ENCODE measurements around the gene RABGAP1L. TPM values are rescaled to one million over a fixed set of nuclear protein-coding genes. Genes with fewer than 3 reads are reported as not detected.
"Not testable (repeated sequence)": the region's sequence is repeated elsewhere in the genome, so short reads cannot be mapped to it uniquely, and the experiment has no call there.

RABGAP1L gene
- polyA plus RNA-seq, 3 donors, result 35.2 to 75.3 (median 63.3) TPM

DNA sequence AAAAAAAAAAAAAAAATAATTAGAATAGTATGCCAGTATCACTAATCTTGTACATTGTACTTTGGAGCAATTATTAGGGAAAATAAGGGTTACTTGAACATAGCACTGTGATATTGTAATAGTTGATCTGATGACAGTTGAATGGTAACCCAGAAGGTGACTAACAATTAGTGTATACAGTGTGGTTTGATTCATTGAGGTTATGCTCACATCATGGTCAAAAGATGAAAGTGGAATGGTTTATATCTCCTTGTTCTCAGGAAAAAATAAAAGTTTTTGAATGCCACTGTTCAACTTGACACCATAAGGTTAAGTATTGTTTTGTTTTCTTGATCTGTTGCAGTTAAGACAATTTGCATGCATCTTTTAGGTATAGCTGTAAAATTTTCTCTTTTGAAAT, 375.5 kb downstream of the RABGAP1L start:
- Histone ChIP-seq H3K9ac (ENCODE audit: insufficient read depth, low read length, poor library complexity, severe bottlenecking) (no peak overlapping the region), H3K27ac (ENCODE audit: low read depth in 1 of 2, low read length in 2 of 2) (no peak overlapping the region), H3K36me3 (replicated peaks in 1 of 2; ENCODE audit: control insufficient read depth in 1 of 2, insufficient read depth in 2 of 2, low read length in 2 of 2) (no peaks in the 10 kb centered on the region), H3K4me3 (replicated peaks in 1 of 3; ENCODE audit: low read depth in 2 of 3, low read length in 3 of 3) (no peak overlapping the region), H3K4me1 (ENCODE audit: control insufficient read depth in 1 of 2, insufficient read depth in 2 of 2, low read length in 2 of 2) (no peaks in the 10 kb centered on the region), H2AFZ (ENCODE audit: insufficient read depth, low read depth, low read length, poor library complexity, severe bottlenecking) (no peak overlapping the region), H3K27me3 (ENCODE audit: control insufficient read depth in 2 of 2, insufficient read depth in 2 of 2, low read length in 2 of 2) (no peaks in the 10 kb centered on the region), H3K9me3 (replicated peaks in 1 of 2; ENCODE audit: control insufficient read depth in 1 of 2, insufficient read depth in 1 of 2, low read length in 2 of 2) (peaks cover 24 to 27% of the 10 kb centered on the region in 2 donors), H4K20me1 (ENCODE audit: insufficient read depth, low read length) (no peaks in the 10 kb centered on the region), H3K4me2 (replicated peaks; ENCODE audit: extremely low read depth, low read length, poor library complexity, severe bottlenecking) (no peak overlapping the region), H3K79me2 (ENCODE audit: insufficient read depth, low read length) (no peaks in the 10 kb centered on the region)
- H3K36me3 Mint-ChIP-seq, result peaks cover 0 to 4% of the 10 kb centered on the region in 2 donors
- TF ChIP-seq, protein P1, sequence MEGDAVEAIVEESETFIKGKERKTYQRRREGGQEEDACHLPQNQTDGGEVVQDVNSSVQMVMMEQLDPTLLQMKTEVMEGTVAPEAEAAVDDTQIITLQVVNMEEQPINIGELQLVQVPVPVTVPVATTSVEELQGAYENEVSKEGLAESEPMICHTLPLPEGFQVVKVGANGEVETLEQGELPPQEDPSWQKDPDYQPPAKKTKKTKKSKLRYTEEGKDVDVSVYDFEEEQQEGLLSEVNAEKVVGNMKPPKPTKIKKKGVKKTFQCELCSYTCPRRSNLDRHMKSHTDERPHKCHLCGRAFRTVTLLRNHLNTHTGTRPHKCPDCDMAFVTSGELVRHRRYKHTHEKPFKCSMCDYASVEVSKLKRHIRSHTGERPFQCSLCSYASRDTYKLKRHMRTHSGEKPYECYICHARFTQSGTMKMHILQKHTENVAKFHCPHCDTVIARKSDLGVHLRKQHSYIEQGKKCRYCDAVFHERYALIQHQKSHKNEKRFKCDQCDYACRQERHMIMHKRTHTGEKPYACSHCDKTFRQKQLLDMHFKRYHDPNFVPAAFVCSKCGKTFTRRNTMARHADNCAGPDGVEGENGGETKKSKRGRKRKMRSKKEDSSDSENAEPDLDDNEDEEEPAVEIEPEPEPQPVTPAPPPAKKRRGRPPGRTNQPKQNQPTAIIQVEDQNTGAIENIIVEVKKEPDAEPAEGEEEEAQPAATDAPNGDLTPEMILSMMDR (IDR thresholded peaks at IDR 0.05), result no peak
- no peak overlapping the region for H3K4me3 Mint-ChIP-seq
- no peaks in the 10 kb centered on the region for H3K4me1 Mint-ChIP-seq
- H3K9me3 Mint-ChIP-seq, result peaks cover 12 to 25% (median 23%) of the 10 kb centered on the region in 7 donors
- H3K27ac Mint-ChIP-seq, result no peak overlapping the region
- intact Hi-C loops (cut with micrococcal nuclease), result no loop called here
- H3K27me3 Mint-ChIP-seq (ENCODE audit: low read depth in 3 of 3), result no peaks in the 10 kb centered on the region
- no peak for DNase-seq

DNA sequence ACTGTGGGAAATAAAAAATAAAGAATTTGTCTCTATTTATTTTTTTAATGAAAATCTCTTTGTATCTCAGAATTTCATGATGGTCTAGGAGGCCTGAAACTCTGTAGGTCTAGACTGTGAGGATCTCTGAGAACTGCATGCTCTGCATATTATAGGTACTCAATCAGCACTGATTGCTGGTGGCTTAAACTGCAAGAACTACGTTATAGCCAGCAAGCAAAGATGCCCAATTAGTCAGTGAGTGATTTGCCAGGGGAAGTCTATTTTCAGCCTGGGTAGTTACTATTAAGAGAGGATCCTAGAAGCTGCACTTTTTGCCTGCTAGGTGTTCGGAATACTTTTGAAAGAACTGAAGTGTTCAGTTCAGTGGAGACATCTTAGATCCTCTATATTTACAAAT, 375.9 kb downstream of the RABGAP1L start:
- intact Hi-C loops (cut with micrococcal nuclease), result no loop called here

DNA sequence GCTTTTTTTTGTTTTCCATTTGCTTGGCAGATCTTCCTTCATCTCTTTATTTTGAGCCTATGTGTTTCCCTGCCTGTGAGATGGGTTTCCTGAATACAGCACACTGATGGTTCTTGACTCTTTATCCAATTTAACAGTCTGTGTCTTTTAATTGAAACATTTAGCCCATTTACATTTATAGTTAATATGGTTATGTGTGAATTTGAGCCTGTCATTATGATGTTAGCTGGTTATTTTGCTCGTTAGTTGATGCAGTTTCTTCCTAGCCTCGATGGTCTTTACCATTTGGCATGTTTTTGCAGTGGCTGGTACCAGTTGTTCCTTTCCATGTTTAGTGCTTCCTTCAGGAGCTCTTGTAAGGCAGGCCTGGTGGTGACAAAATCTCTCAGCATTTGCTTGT, 384.1 kb downstream of the RABGAP1L start:
- WGBS (ENCODE audit: insufficient coverage), result no CpG with 5 or more reads among the region's 2 CpGs
- H3K79me2 ChIP-seq (ENCODE audit: insufficient read depth, low read length); H3K4me3 ChIP-seq (replicated peaks in 1 of 3; ENCODE audit: low read depth in 2 of 3, low read length in 3 of 3); H3K36me3 ChIP-seq (replicated peaks in 1 of 2; ENCODE audit: control insufficient read depth in 1 of 2, insufficient read depth in 2 of 2, low read length in 2 of 2); H3K27me3 Mint-ChIP-seq (ENCODE audit: low read depth in 3 of 3); H4K20me1 ChIP-seq (ENCODE audit: insufficient read depth, low read length); H3K4me1 Mint-ChIP-seq; H3K4me3 Mint-ChIP-seq; H3K4me2 ChIP-seq (replicated peaks; ENCODE audit: extremely low read depth, low read length, poor library complexity, severe bottlenecking); H3K9ac ChIP-seq (ENCODE audit: insufficient read depth, low read length, poor library complexity, severe bottlenecking); intact Hi-C loops (cut with micrococcal nuclease); H3K27me3 ChIP-seq (ENCODE audit: control insufficient read depth in 2 of 2, insufficient read depth in 2 of 2, low read length in 2 of 2); DNase-seq; H3K36me3 Mint-ChIP-seq; H3K4me1 ChIP-seq (ENCODE audit: control insufficient read depth in 1 of 2, insufficient read depth in 2 of 2, low read length in 2 of 2); H3K27ac Mint-ChIP-seq; H3K27ac ChIP-seq (ENCODE audit: low read depth in 1 of 2, low read length in 2 of 2); H2AFZ ChIP-seq (ENCODE audit: insufficient read depth, low read depth, low read length, poor library complexity, severe bottlenecking): not testable (repeated sequence)
- peaks cover 10 to 11% of the 10 kb centered on the region in 2 donors for H3K9me3 ChIP-seq (replicated peaks in 1 of 2; ENCODE audit: control insufficient read depth in 1 of 2, insufficient read depth in 1 of 2, low read length in 2 of 2)
- H3K9me3 Mint-ChIP-seq, result peaks cover 27 to 46% (median 34%) of the 10 kb centered on the region in 7 donors

More for the DNA sequence above, 375.9 kb downstream of the RABGAP1L start:
- Histone ChIP-seq H3K4me2 (replicated peaks; ENCODE audit: extremely low read depth, low read length, poor library complexity, severe bottlenecking) (no peak overlapping the region), H4K20me1 (ENCODE audit: insufficient read depth, low read length) (no peaks in the 10 kb centered on the region), H3K36me3 (replicated peaks in 1 of 2; ENCODE audit: control insufficient read depth in 1 of 2, insufficient read depth in 2 of 2, low read length in 2 of 2) (no peaks in the 10 kb centered on the region), H2AFZ (ENCODE audit: insufficient read depth, low read depth, low read length, poor library complexity, severe bottlenecking) (no peak overlapping the region), H3K9me3 (replicated peaks in 1 of 2; ENCODE audit: control insufficient read depth in 1 of 2, insufficient read depth in 1 of 2, low read length in 2 of 2) (peaks cover 20 to 23% of the 10 kb centered on the region in 2 donors), H3K27ac (ENCODE audit: low read depth in 1 of 2, low read length in 2 of 2) (no peak overlapping the region), H3K4me1 (ENCODE audit: control insufficient read depth in 1 of 2, insufficient read depth in 2 of 2, low read length in 2 of 2) (no peaks in the 10 kb centered on the region), H3K9ac (ENCODE audit: insufficient read depth, low read length, poor library complexity, severe bottlenecking) (no peak overlapping the region), H3K79me2 (ENCODE audit: insufficient read depth, low read length) (no peaks in the 10 kb centered on the region), H3K4me3 (replicated peaks in 1 of 3; ENCODE audit: low read depth in 2 of 3, low read length in 3 of 3) (no peak overlapping the region), H3K27me3 (ENCODE audit: control insufficient read depth in 2 of 2, insufficient read depth in 2 of 2, low read length in 2 of 2) (no peaks in the 10 kb centered on the region)
- H3K4me1 Mint-ChIP-seq, result no peaks in the 10 kb centered on the region
- no peak for DNase-seq
- peaks cover 12 to 29% (median 24%) of the 10 kb centered on the region in 7 donors for H3K9me3 Mint-ChIP-seq
- no peak overlapping the region for H3K4me3 Mint-ChIP-seq
- no CpG with 5 or more reads among the region's 2 CpGs for WGBS (ENCODE audit: insufficient coverage)
- no peak overlapping the region for H3K27ac Mint-ChIP-seq
- no peaks in the 10 kb centered on the region for H3K27me3 Mint-ChIP-seq (ENCODE audit: low read depth in 3 of 3)
- H3K36me3 Mint-ChIP-seq, result peaks cover 0 to 4% of the 10 kb centered on the region in 2 donors
- TF ChIP-seq, protein P1 (IDR thresholded peaks at IDR 0.05), result no peak

All from CD14-positive monocyte (primary cell).